Karpas-422 (cell line): Measurements from ENCODE around the gene DLGAP4. TPM values are rescaled to one million over a fixed set of nuclear protein-coding genes. Genes with fewer than 3 reads are reported as not detected.

Source experiments
- small RNA-seq: library from RNA; depleted of rRNA; stranded (forward); fragments of <200 nt; gene quantifications from one replicate; pipeline ENCODE3, GENCODE V24; 2014
- total RNA-seq: library from RNA; depleted of rRNA; stranded (reverse); fragments of >200 nt; shearing (Covaris generic); gene quantifications from 2 replicates; pipeline ENCODE4 v1.2.3, GENCODE V29; 2014; ENCODE audit warnings: low replicate concordance; rRNA removed

DLGAP4 gene
- total RNA-seq, 1 experiment from 2014 or later: 7.5 TPM

Small RNAs within 50 kb of the gene (small RNA-seq; reads per million reads assigned to genes)
- gene RF00017: not detected

Other genes with a start within 250 kb of the DLGAP4 start
- 5.9 and 10.6 TPM in 2 replicates for gene EPB41L1, start 151.6 kb upstream of the DLGAP4 start, total RNA-seq
- gene AAR2, start 69.9 kb upstream of the DLGAP4 start, total RNA-seq: 24.9 and 28.4 TPM in 2 replicates
- gene MYL9, start 235.2 kb downstream of the DLGAP4 start, total RNA-seq: not detected in 2 replicates